H1 (cell line): ENCODE results near the gene FGF23. TPM values are rescaled to one million over a fixed set of nuclear protein-coding genes. Genes with fewer than 3 reads are reported as not detected.

ENCODE experiments used
- CTCF ChIA-PET: fragments of 300-600 bp; sonication (Branson Sonifier 250); formaldehyde crosslinking; loops from one replicate; lab custom pipeline; 2021; ENCODE audit not compliant: partially characterized antibody; lab: Charles Lee
- POLR2A ChIA-PET: fragments of 300-600 bp; sonication (Branson Sonifier 250); formaldehyde crosslinking; loops from one replicate; lab custom pipeline; 2021; ENCODE audit warnings: inconsistent platforms; ENCODE audit not compliant: partially characterized antibody; lab: Charles Lee
- DNase-seq, 2 experiments: peaks; one replicate each; pipeline versions ENCODE4 v3.0.0 to v3.0.0-alpha.2; 2010 to 2022; ENCODE audit warnings: low spot score in 2 of 2, low read depth in 1 of 2, mixed read lengths in 1 of 2
- FAIRE-seq: peaks from 2 replicates; lab custom pipeline; 2011; peaks lifted over from hg19 to GRCh38; lab: Jason Lieb, UNC
- H2AFZ ChIP-seq: 2 replicates; pipeline ENCODE4 v1.8.1; 2012; ENCODE audit warnings: low read length, inconsistent platforms
- H2AK5ac ChIP-seq: 2 replicates; pipeline ENCODE4 v1.6.1; 2013; ENCODE audit warnings: low read depth, low read length
- H2BK120ac ChIP-seq: replicated peaks from 2 replicates; pipeline ENCODE3; 2013; ENCODE audit warnings: low read depth, low read length, inconsistent platforms
- H2BK12ac ChIP-seq: 2 replicates; pipeline ENCODE4 v1.6.1; 2013; ENCODE audit warnings: low read depth, low read length
- H2BK15ac ChIP-seq: 2 replicates; pipeline ENCODE4 v1.6.1; 2013; ENCODE audit warnings: low read length
- H2BK20ac ChIP-seq: 2 replicates; pipeline ENCODE4 v1.6.1; 2013; ENCODE audit warnings: low read length
- H2BK5ac ChIP-seq: 2 replicates; pipeline ENCODE4 v1.6.1; 2013; ENCODE audit warnings: low read depth, low read length
- H3K14ac ChIP-seq: 2 replicates; pipeline ENCODE4 v1.6.1; 2013; ENCODE audit warnings: inconsistent platforms; ENCODE audit not compliant: insufficient read length
- H3K18ac ChIP-seq: 2 replicates; pipeline ENCODE4 v1.6.1; 2013; ENCODE audit warnings: low read length; ENCODE audit errors: extremely low read depth
- H3K23ac ChIP-seq: 2 replicates; pipeline ENCODE4 v1.6.1; 2013; ENCODE audit warnings: inconsistent platforms; ENCODE audit not compliant: insufficient read length
- H3K23me2 ChIP-seq: 2 replicates; pipeline ENCODE4 v1.6.1; 2013; ENCODE audit warnings: low read depth, low read length
- H3K27ac ChIP-seq: 2 replicates; pipeline ENCODE4 v1.6.1; 2011; ENCODE audit warnings: low read depth, low read length, inconsistent platforms
- H3K27me3 ChIP-seq, 4 experiments: replicated peaks in 1 of 4; 1 replicate in 1 of 4; 2 replicates in 3 of 4; pipeline versions ENCODE4 v1.6.1 to v1.8.1; 2011 to 2013; ENCODE audit warnings: low read length in 3 of 4, mild to moderate bottlenecking in 3 of 4, inconsistent platforms in 2 of 4, mixed read lengths in 2 of 4, moderate library complexity in 1 of 4; ENCODE audit not compliant: control insufficient read depth in 3 of 4, insufficient read depth in 3 of 4; ENCODE audit errors: extremely low read depth in 1 of 4
- H3K36me3 ChIP-seq, 4 experiments: 2 replicates each; pipeline versions ENCODE4 v1.6.1 to v1.8.1; 2011 to 2013; ENCODE audit warnings: mild to moderate bottlenecking in 4 of 4, low read length in 3 of 4, moderate library complexity in 2 of 4, control low read depth in 1 of 4, inconsistent platforms in 1 of 4; ENCODE audit not compliant: insufficient read depth in 4 of 4, control insufficient read depth in 2 of 4
- H3K4ac ChIP-seq: replicated peaks from 2 replicates; pipeline ENCODE3; 2013; ENCODE audit warnings: low read length, low read depth, mixed read lengths, inconsistent platforms; ENCODE audit not compliant: insufficient read length
- H3K4me1 ChIP-seq, 4 experiments: replicated peaks in 1 of 4; 1 replicate in 1 of 4; 2 replicates in 3 of 4; pipeline versions ENCODE4 v1.6.1 to v1.8.1; 2011 to 2013; ENCODE audit warnings: low read length in 3 of 4, inconsistent platforms in 2 of 4, mixed read lengths in 1 of 4; ENCODE audit not compliant: insufficient read depth in 4 of 4, control insufficient read depth in 3 of 4
- H3K4me2 ChIP-seq, 2 experiments: 2 replicates each; pipeline versions ENCODE4 v1.6.1 to v1.8.1; 2011 to 2013; ENCODE audit warnings: low read depth in 2 of 2, low read length in 2 of 2, control low read depth in 1 of 2, inconsistent platforms in 1 of 2, mild to moderate bottlenecking in 1 of 2; ENCODE audit not compliant: insufficient read depth in 1 of 2
- H3K4me3 ChIP-seq, 4 experiments: fragments of 200-600, 300-600 bp in 1 of 4; sonication (generic), shearing (Covaris generic), sonication (Bioruptor Twin) in 1 of 4; 2 replicates each; pipeline versions ENCODE4 v1.5.1 to v1.8.1; 2011 to 2016; ENCODE audit warnings: low read length in 4 of 4, low read depth in 3 of 4, control low read depth in 2 of 4, inconsistent platforms in 2 of 4, mild to moderate bottlenecking in 2 of 4, mixed read lengths in 1 of 4, moderate library complexity in 1 of 4; ENCODE audit not compliant: insufficient read depth in 2 of 4; ENCODE audit errors: extremely low read depth in 1 of 4
- H3K56ac ChIP-seq: replicated peaks from 2 replicates; pipeline ENCODE3; 2013; ENCODE audit warnings: low read depth, mild to moderate bottlenecking, mixed read lengths, low read length, inconsistent platforms; ENCODE audit not compliant: insufficient read length
- H3K79me1 ChIP-seq: 2 replicates; pipeline ENCODE4 v1.6.1; 2013; ENCODE audit warnings: low read depth, low read length, control low read depth
- H3K79me2 ChIP-seq, 2 experiments: 2 replicates each; pipeline versions ENCODE4 v1.6.1 to v1.8.1; 2012 to 2013; ENCODE audit warnings: low read length in 2 of 2, mild to moderate bottlenecking in 2 of 2, inconsistent platforms in 1 of 2; ENCODE audit not compliant: insufficient read depth in 2 of 2, control insufficient read depth in 1 of 2
- H3K9ac ChIP-seq, 4 experiments: replicated peaks in 1 of 4; 1 replicate in 1 of 4; 2 replicates in 3 of 4; pipeline versions ENCODE4 v1.6.1 to v1.8.1; 2011 to 2013; ENCODE audit warnings: low read depth in 3 of 4, low read length in 3 of 4, control low read depth in 2 of 4, mild to moderate bottlenecking in 2 of 4, moderate library complexity in 2 of 4, inconsistent platforms in 1 of 4; ENCODE audit errors: extremely low read depth in 1 of 4
- H3K9me3 ChIP-seq, 2 experiments: 2 replicates each; pipeline versions ENCODE4 v1.6.1 to v1.8.1; 2012 to 2013; ENCODE audit warnings: mild to moderate bottlenecking in 2 of 2, moderate library complexity in 2 of 2, control low read depth in 1 of 2, inconsistent platforms in 1 of 2, low read depth in 1 of 2, low read length in 1 of 2, mixed read lengths in 1 of 2; ENCODE audit not compliant: insufficient read depth in 2 of 2
- H4K20me1 ChIP-seq, 2 experiments: replicated peaks in 1 of 2; 2 replicates each; pipeline versions ENCODE3 to v1.8.1; 2011 to 2013; ENCODE audit warnings: inconsistent platforms in 2 of 2, low read length in 2 of 2, mild to moderate bottlenecking in 1 of 2; ENCODE audit not compliant: insufficient read depth in 2 of 2, control insufficient read depth in 1 of 2
- H4K5ac ChIP-seq: 2 replicates; pipeline ENCODE4 v1.6.1; 2013; ENCODE audit warnings: low read length, low read depth, mixed read lengths, inconsistent platforms; ENCODE audit not compliant: insufficient read length
- H4K8ac ChIP-seq: 2 replicates; pipeline ENCODE4 v1.8.0; 2013; ENCODE audit warnings: mild to moderate bottlenecking, moderate library complexity, low read length, inconsistent platforms; ENCODE audit not compliant: insufficient read depth; ENCODE audit errors: extremely low read depth
- H4K91ac ChIP-seq: replicated peaks from 2 replicates; pipeline ENCODE3; 2013; ENCODE audit warnings: low read length, mixed read lengths, inconsistent platforms; ENCODE audit not compliant: insufficient read length
- CHD2 ChIP-seq: IDR thresholded peaks from 2 replicates; pipeline ENCODE4 v1.6.1; 2012; ENCODE audit warnings: low read length, improper control_type of control experiment
- E2F6 ChIP-seq: IDR thresholded peaks from 2 replicates; pipeline ENCODE4 v1.6.1; 2012; ENCODE audit warnings: inconsistent platforms
- EP300 ChIP-seq, 2 experiments: IDR thresholded peaks; 1 replicate in 1 of 2; 2 replicates in 1 of 2; pipeline ENCODE4 v1.6.1; 2011 to 2012; ENCODE audit warnings: low read depth in 2 of 2, low read length in 2 of 2, mild to moderate bottlenecking in 2 of 2, borderline replicate concordance in 1 of 2, inconsistent platforms in 1 of 2, moderate library complexity in 1 of 2
- GABPA ChIP-seq: IDR thresholded peaks from 2 replicates; pipeline ENCODE4 v1.6.1; 2011; ENCODE audit warnings: mild to moderate bottlenecking, low read length, moderate library complexity, borderline replicate concordance; ENCODE audit not compliant: insufficient read depth
- JUN ChIP-seq: IDR thresholded peaks from 2 replicates; pipeline ENCODE4 v1.6.1; 2011; ENCODE audit warnings: low read depth, mild to moderate bottlenecking, improper control_type of control experiment, low read length
- POLR2AphosphoS5 ChIP-seq: IDR thresholded peaks from 2 replicates; pipeline ENCODE4 v1.6.1; 2011; ENCODE audit warnings: low read depth, low read length
- RAD21 ChIP-seq, 2 experiments: IDR thresholded peaks in 1 of 2; conservative IDR thresholded peaks in 1 of 2; 2 replicates each; pipeline ENCODE4 v1.6.1; 2011; ENCODE audit warnings: low read depth in 2 of 2, low read length in 2 of 2, improper control_type of control experiment in 1 of 2, inconsistent platforms in 1 of 2, mild to moderate bottlenecking in 1 of 2, moderate library complexity in 1 of 2
- RFX5 ChIP-seq: IDR thresholded peaks from 2 replicates; pipeline ENCODE4 v1.6.1; 2011; ENCODE audit warnings: low read depth, low read length, improper control_type of control experiment, borderline replicate concordance
- RXRA ChIP-seq: IDR thresholded peaks from 2 replicates; pipeline ENCODE4 v1.6.1; 2011; ENCODE audit warnings: low read depth, mild to moderate bottlenecking, low read length, moderate library complexity; ENCODE audit not compliant: insufficient read depth
- SAP30 ChIP-seq: fragments of 300-600 bp; sonication (generic); IDR thresholded peaks from 2 replicates; pipeline ENCODE4 v1.7.1; 2012; ENCODE audit warnings: low read length, moderate library complexity, mild to moderate bottlenecking, inconsistent platforms; ENCODE audit not compliant: insufficient read depth, insufficient replicate concordance
- SIRT6 ChIP-seq: IDR thresholded peaks from one replicate; pipeline ENCODE4 v1.7.1; 2012; ENCODE audit warnings: low read length, inconsistent platforms
- TAF7 ChIP-seq: optimal IDR thresholded peaks from 2 replicates; pipeline ENCODE3; 2011; ENCODE audit warnings: low read depth, mild to moderate bottlenecking, inconsistent platforms, low read length, moderate library complexity, borderline replicate concordance
- YY1 ChIP-seq: IDR thresholded peaks from 2 replicates; pipeline ENCODE4 v1.6.1; 2011; ENCODE audit warnings: low read depth, mild to moderate bottlenecking, low read length
- WGBS, 2 experiments: shearing (Covaris generic) in 1 of 2; methylation state at CpG; one replicate each; pipeline versions ENCODE4 v1.1.6 to v1.1.7; 2013 to 2015; ENCODE audit warnings: low lambda C conversion rate in 2 of 2, mixed read lengths in 2 of 2, inconsistent platforms in 1 of 2, low coverage in 1 of 2, missing lambda C conversion rate in 1 of 2; ENCODE audit not compliant: insufficient replicate concordance in 2 of 2, insufficient coverage in 1 of 2, insufficient read length in 1 of 2; ENCODE audit errors: extremely low coverage in 1 of 2, missing lambda C conversion rate in 1 of 2; 5-methylcytosine and 5-hydroxymethylcytosine counted together
- polyA plus RNA-seq, 7 experiments: library from polyadenylated mRNA; depleted of rRNA in 3 of 7; stranded (reverse) in 5 of 7; unstranded in 2 of 7; fragments of >200 nt in 5 of 7; fragments of 200-250 nt in 2 of 7; gene quantifications; 1 replicate in 5 of 7; 2 replicates in 1 of 7; 4 replicates in 1 of 7; pipeline versions ENCODE4 v1.2.1 to v1.2.3, GENCODE V29; 2011 to 2013; ENCODE audit warnings: missing spikeins in 2 of 7, mixed read lengths in 2 of 7
- total RNA-seq: library from RNA; stranded (reverse); fragmentation: NEBNext Ultra II Directional; extraction: Animal tissue kit (Norgen Biotek cat#: 25700); gene quantifications from 2 replicates; pipeline ENCODE4 v1.2.1, GENCODE V29; 2021

FGF23 gene
- total and polyA plus RNA-seq, 2 of the 8 experiments (the other 6 are each of a cell fraction or from before 2014, with no cell fraction given), result 0.35 to 0.67 TPM

- no peak overlapping the region for H3K4ac ChIP-seq
- H3K4me3 ChIP-seq, result no peak overlapping the region
- 89% methylated on average over 1 of the region's 1 CpG; no CpG with 5 or more reads in 1 of the 2 experiments for WGBS, 2 experiments
- no peak overlapping the region for H4K8ac ChIP-seq
- FAIRE-seq (no peak), DNase-seq (no peak)
- no peaks in the 10 kb centered on the region for H3K27me3 ChIP-seq
- H3K9ac ChIP-seq, result no peak overlapping the region
- H3K18ac ChIP-seq, result no peak overlapping the region
- H4K5ac ChIP-seq, result no peak overlapping the region
- no peak overlapping the region for H2BK12ac ChIP-seq
- no peak overlapping the region for H3K14ac ChIP-seq
- H3K23ac ChIP-seq, result no peak overlapping the region
- H3K27ac ChIP-seq, result no peak overlapping the region
- no peak overlapping the region for H2BK120ac ChIP-seq
- no peak overlapping the region for H2BK20ac ChIP-seq
- no peak overlapping the region for H2BK5ac ChIP-seq
- H3K79me1 ChIP-seq, result no peaks in the 10 kb centered on the region
- CTCF ChIA-PET, result interaction anchor here (1.0 to 1.5 kb wide), 5 partner anchors 8 to 59 kb away, joined by 3 to 9 read pairs (median 4); no protein-coding TSS in a partner anchor
- no peak overlapping the region for H3K4me2 ChIP-seq
- H2AFZ ChIP-seq, result no peak overlapping the region
- H3K79me2 ChIP-seq, result no peaks in the 10 kb centered on the region
- no peaks in the 10 kb centered on the region for H3K36me3 ChIP-seq
- H2BK15ac ChIP-seq, result no peak overlapping the region
- H4K20me1 ChIP-seq, result no peaks in the 10 kb centered on the region
- peaks cover 0 to 6% (median 2%) of the 10 kb centered on the region in 4 experiments; a peak in 3 of 7 replicates for H3K4me1 ChIP-seq
- no peak overlapping the region for H2AK5ac ChIP-seq
- POLR2A ChIA-PET, result no interaction called here
- no peak overlapping the region for H4K91ac ChIP-seq
- no peaks in the 10 kb centered on the region for H3K9me3 ChIP-seq
- H3K23me2 ChIP-seq, result no peaks in the 10 kb centered on the region
- H3K56ac ChIP-seq, result no peak overlapping the region
- TF ChIP-seq JUN, result no peak
- no peak for TF ChIP-seq EP300 (IDR thresholded peaks at IDR 0.05; ENCODE audit: borderline replicate concordance in 1 of 2, low read depth in 2 of 2, low read length in 2 of 2)
- no peak for TF ChIP-seq RXRA
- no peak for TF ChIP-seq E2F6
- TF ChIP-seq TAF7, result no peak
- no peak for TF ChIP-seq SIRT6
- no peak for TF ChIP-seq RAD21 (IDR thresholded peaks at IDR 0.05 in 1 of 2, conservative IDR thresholded peaks at IDR 0.05 in 1 of 2; ENCODE audit: low read depth in 2 of 2, low read length in 2 of 2)
- TF ChIP-seq CHD2, result no peak
- TF ChIP-seq GABPA, result no peak
- no peak for TF ChIP-seq YY1
- no peak for TF ChIP-seq SAP30
- TF ChIP-seq POLR2AphosphoS5, result no peak
- no peak for TF ChIP-seq RFX5
These were observed 33.0 kb upstream of the FGF23 start for GRCh38 chr12:4412465-4412864.
